Calu3 (cell line): Measurements from ENCODE around the gene HEBP1. TPM values are rescaled to one million over a fixed set of nuclear protein-coding genes. Genes with fewer than 3 reads are reported as not detected.

ENCODE experiments used
- BruUV-seq: library from RNA; stranded (reverse); fragments of 400-500 nt; replicated peaks from 2 replicates; lab custom pipeline; 2021; lab: Mats Ljungman, UMichigan
- CTCF ChIA-PET: fragments of 300-600 bp; sonication (Branson Sonifier 250); formaldehyde crosslinking; loops from one replicate; lab custom pipeline; 2022; ENCODE audit warnings: antibody characterized with exemption; lab: Charles Lee
- DNase-seq: peaks from one replicate; pipeline ENCODE4 v3.0.0; 2022
- H3K27ac Mint-ChIP-seq: one replicate; pipeline ENCODE4 v1.8.0; 2022; ENCODE audit warnings: mixed read lengths; ENCODE audit not compliant: unreplicated experiment
- H3K27me3 Mint-ChIP-seq: one replicate; pipeline ENCODE4 v1.8.0; 2022; ENCODE audit warnings: mixed read lengths; ENCODE audit not compliant: unreplicated experiment
- H3K36me3 Mint-ChIP-seq: one replicate; pipeline ENCODE4 v1.8.0; 2022; ENCODE audit warnings: mild to moderate bottlenecking, moderate library complexity, mixed read lengths; ENCODE audit not compliant: insufficient read depth, unreplicated experiment
- H3K4me1 Mint-ChIP-seq: one replicate; pipeline ENCODE4 v1.8.0; 2022; ENCODE audit warnings: mild to moderate bottlenecking, low read depth, mixed read lengths; ENCODE audit not compliant: unreplicated experiment
- H3K4me3 Mint-ChIP-seq: one replicate; pipeline ENCODE4 v1.8.0; 2022; ENCODE audit warnings: mild to moderate bottlenecking, low read depth, moderate library complexity, mixed read lengths; ENCODE audit not compliant: unreplicated experiment
- H3K9me3 Mint-ChIP-seq: one replicate; pipeline ENCODE4 v1.8.0; 2022; ENCODE audit warnings: low read depth, mixed read lengths; ENCODE audit not compliant: unreplicated experiment
- intact Hi-C: fragments of 100-400 bp; cut with micrococcal nuclease; formaldehyde crosslinking; loops from one replicate; pipeline ENCODE4 v1.10.0; 2022; ENCODE audit not compliant: unreplicated experiment
- total RNA-seq: library from RNA; stranded (reverse); gene quantifications from 2 replicates; pipeline ENCODE4 v1.2.3, GENCODE V29; 2022
- TF ChIP-seq, protein P1 (sequence below): fragments of 200-600 bp; IDR thresholded peaks from one replicate; pipeline ENCODE4 v1.8.0; 2022; ENCODE audit warnings: antibody characterized with exemption; ENCODE audit not compliant: unreplicated experiment

HEBP1 gene
- total RNA-seq, 1 experiment from 2014 or later = 10.6 TPM

GRCh38 chr12:12938541-12938940 lies 61.5 kb downstream of the HEBP1 start:
- Mint-ChIP-seq H3K27ac (no peak overlapping the region), H3K4me3 (no peak overlapping the region), H3K27me3 (no peaks in the 10 kb centered on the region), H3K4me1 (no peaks in the 10 kb centered on the region), H3K36me3 (peaks cover 51% of the 10 kb centered on the region), H3K9me3 (no peaks in the 10 kb centered on the region)
- no TSS peak for BruUV-seq
- no peak for DNase-seq
- CTCF ChIA-PET = no interaction called here
- TF ChIP-seq, protein P1, sequence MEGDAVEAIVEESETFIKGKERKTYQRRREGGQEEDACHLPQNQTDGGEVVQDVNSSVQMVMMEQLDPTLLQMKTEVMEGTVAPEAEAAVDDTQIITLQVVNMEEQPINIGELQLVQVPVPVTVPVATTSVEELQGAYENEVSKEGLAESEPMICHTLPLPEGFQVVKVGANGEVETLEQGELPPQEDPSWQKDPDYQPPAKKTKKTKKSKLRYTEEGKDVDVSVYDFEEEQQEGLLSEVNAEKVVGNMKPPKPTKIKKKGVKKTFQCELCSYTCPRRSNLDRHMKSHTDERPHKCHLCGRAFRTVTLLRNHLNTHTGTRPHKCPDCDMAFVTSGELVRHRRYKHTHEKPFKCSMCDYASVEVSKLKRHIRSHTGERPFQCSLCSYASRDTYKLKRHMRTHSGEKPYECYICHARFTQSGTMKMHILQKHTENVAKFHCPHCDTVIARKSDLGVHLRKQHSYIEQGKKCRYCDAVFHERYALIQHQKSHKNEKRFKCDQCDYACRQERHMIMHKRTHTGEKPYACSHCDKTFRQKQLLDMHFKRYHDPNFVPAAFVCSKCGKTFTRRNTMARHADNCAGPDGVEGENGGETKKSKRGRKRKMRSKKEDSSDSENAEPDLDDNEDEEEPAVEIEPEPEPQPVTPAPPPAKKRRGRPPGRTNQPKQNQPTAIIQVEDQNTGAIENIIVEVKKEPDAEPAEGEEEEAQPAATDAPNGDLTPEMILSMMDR = no peak
- intact Hi-C loops = no loop called here

DNA sequence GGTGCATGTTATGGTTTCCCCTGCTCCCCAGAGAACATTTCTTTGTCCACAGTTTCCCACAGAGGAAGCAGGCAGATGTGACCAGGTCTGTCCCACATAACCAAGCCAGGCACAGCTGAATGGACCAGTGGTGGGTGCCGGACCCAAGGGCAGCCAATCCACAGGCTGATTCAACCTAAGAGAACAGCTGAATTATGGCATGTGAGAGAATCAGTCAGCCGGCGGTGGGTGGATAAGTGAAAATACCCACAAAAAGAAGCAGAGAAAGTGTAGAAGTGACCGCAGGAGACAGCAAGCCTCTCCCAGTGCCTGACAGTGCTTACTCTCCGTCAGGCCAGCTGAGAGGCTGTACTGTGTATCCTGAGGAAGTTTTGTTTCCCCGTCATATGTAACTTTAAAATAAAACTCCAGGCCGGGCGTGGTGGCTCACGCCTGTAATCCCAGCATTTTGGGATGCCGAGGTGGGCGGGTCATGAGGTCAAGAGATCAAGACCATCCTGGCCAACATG lies 63.0 kb downstream of the HEBP1 start:
- Mint-ChIP-seq H3K27ac (no peak overlapping the region), H3K4me1 (no peaks in the 10 kb centered on the region), H3K36me3 (peaks cover 56% of the 10 kb centered on the region), H3K9me3 (no peaks in the 10 kb centered on the region), H3K4me3 (no peak overlapping the region), H3K27me3 (no peaks in the 10 kb centered on the region)
- intact Hi-C loops = no loop called here
- DNase-seq = no peak
- TF ChIP-seq, protein P1 = no peak
- no TSS peak for BruUV-seq
- CTCF ChIA-PET = no interaction called here

DNA sequence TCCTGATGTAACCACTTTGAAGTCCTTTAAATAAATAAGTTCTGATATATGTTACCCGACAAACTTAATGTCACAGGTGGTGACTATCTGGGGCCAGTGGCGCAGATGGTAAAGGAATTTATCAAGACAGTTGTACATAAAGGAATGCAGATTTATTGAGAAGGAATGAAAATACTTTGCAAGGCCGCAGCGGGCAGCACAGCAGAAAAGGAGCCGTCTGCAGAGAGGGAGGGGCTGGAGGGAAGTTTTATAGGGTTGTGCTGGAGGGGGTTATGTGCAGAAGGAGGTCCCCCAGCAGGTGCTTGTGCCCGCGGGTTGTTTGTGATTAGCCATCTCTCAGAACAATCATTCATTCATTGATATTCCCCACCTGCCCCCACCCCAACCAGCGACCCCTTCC lies 65.5 kb downstream of the HEBP1 start:
- TF ChIP-seq, protein P1 = no peak
- H3K27me3 Mint-ChIP-seq = no peaks in the 10 kb centered on the region
- intact Hi-C loops = no loop called here
- no peaks in the 10 kb centered on the region for H3K4me1 Mint-ChIP-seq
- no peaks in the 10 kb centered on the region for H3K9me3 Mint-ChIP-seq
- peaks cover 58% of the 10 kb centered on the region for H3K36me3 Mint-ChIP-seq
- H3K27ac Mint-ChIP-seq = no peak overlapping the region
- BruUV-seq = no TSS peak
- CTCF ChIA-PET = no interaction called here
- H3K4me3 Mint-ChIP-seq = no peak overlapping the region
- DNase-seq = no peak

DNA sequence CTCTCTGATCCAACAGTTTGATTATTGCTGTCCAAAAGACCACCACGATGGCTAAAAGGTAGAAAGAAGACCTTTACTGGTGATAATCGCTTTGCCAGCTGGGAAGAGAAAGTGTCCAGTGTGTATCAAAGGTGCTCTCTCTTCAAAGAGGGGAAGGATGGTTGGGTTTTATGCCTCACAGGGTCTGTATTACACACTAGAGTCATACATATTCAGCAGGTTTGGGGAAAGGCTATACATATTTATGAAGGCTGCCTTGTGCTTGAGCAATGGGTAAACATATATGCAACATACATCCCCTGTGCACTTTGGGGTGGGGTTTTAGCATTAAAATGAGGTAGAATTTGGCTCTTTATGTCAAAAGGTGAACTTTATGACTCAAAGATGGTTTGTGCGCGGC lies 66.3 kb downstream of the HEBP1 start:
- TF ChIP-seq, protein P1 = no peak
- Mint-ChIP-seq H3K27ac (no peak overlapping the region), H3K36me3 (peaks cover 60% of the 10 kb centered on the region), H3K9me3 (no peaks in the 10 kb centered on the region), H3K27me3 (no peaks in the 10 kb centered on the region), H3K4me3 (no peak overlapping the region), H3K4me1 (no peaks in the 10 kb centered on the region)
- CTCF ChIA-PET = no interaction called here
- intact Hi-C loops = no loop called here
- BruUV-seq = no TSS peak
- no peak for DNase-seq
